Prostate gland (tissue), 2 donors: ENCODE results near the gene WDR86.

ENCODE experiments used
- CTCF ChIP-seq, 4 experiments: fragments of 200-600 bp in 2 of 4; fragments of 450-650 bp in 2 of 4; sonication (generic) in 2 of 4; IDR thresholded peaks; 1 replicate in 3 of 4; 2 replicates in 1 of 4; pipeline ENCODE4 v1.5.1; 2016 to 2019; ENCODE audit warnings: antibody characterized with exemption in 4 of 4, mild to moderate bottlenecking in 2 of 4, moderate library complexity in 2 of 4
- POLR2A ChIP-seq: fragments of 450-650 bp; IDR thresholded peaks from one replicate; pipeline ENCODE4 v1.6.1; 2016; ENCODE audit warnings: antibody characterized with exemption, mild to moderate bottlenecking

- no peak for TF ChIP-seq CTCF (IDR thresholded peaks at IDR 0.05)
- no peak for TF ChIP-seq POLR2A
These were observed 45.2 kb upstream of the WDR86 start for GRCh38 chr7:151454932-151455530.
